GM21576 (cell line): ENCODE measurements around the gene VKORC1.
A peak's percentile ranks its signal among the peaks of the same experiment; 100 is the strongest.

Source experiments
- ATAC-seq: cut with Tn5 transposase; IDR thresholded peaks from one replicate; pipeline ENCODE4 v1.9.1; 2021; ENCODE audit warnings: mild to moderate bottlenecking, moderate library complexity; ENCODE audit not compliant: unreplicated experiment

Gene VKORC1

GRCh38 chr16:31130899-31131298, 36.3 kb upstream of the VKORC1 start:
- no peak for ATAC-seq

- no peak for ATAC-seq
Measured at GRCh38 chr16:31130336-31130891, 35.8 kb upstream of the VKORC1 start.

GRCh38 chr16:31129568-31130335, 35.2 kb upstream of the VKORC1 start:
- ATAC-seq: no peak

DNA sequence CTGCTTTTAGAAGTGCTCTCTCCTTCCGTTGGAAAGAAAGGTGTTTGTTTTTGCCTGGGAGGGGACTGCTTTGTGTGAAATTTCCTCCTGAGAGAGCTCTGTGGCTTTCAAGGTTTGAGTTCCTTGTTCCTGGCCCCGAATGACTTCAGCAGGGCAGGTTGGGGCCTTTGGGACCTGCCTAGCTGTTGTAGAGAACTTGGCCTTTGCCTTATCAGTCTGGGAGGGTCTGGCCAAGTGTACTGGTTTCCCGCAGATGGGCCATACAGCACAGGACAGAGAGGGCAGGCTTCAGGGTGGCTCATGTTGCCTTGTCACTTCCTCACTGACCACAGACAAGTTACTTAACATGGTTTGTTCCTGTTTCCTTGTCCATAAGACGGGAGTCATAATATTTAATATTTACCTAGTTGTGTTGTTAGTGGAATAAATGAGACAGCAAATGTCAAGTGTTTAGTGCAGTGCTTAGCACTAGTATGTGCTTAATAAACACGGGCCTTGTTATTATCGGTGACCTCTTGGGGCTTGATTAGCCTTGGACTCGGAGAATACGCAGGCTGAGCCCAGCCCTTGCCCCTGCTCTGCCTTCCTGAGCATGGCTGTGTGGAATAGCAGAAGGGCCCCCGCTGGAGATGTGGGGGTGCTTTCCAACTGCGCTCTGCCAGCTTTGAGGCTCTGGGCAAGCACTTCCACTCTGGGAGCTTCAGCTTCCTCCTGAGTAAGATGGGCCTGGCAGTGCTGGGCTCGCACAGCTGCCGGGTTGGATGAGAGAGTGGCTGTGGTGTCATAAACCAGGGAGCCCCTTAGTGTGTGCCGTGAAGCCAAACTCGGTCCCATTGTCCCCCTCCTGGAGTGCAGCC, 34.3 kb upstream of the VKORC1 start:
- ATAC-seq: no peak

GRCh38 chr16:31127182-31127581, 32.6 kb upstream of the VKORC1 start:
- no peak for ATAC-seq

GRCh38 chr16:31125844-31126243, 31.2 kb upstream of the VKORC1 start:
- no peak for ATAC-seq

DNA sequence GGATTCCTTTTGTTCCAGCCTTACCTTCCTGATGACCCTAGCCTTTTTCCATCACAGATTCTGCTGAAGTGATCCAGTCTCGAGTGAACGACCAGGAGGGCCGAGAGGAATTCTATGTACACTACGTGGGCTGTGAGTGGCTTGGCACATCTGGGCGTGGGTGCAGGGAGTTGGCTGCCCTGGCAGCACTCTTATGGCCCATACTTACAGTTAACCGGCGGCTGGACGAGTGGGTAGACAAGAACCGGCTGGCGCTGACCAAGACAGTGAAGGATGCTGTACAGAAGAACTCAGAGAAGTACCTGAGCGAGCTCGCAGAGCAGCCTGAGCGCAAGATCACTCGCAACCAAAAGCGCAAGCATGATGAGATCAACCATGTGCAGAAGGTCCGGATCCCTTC, 25.5 kb upstream of the VKORC1 start:
- no peak for ATAC-seq

- ATAC-seq: no peak
Measured at GRCh38 chr16:31118223-31119155, 23.9 kb upstream of the VKORC1 start.

DNA sequence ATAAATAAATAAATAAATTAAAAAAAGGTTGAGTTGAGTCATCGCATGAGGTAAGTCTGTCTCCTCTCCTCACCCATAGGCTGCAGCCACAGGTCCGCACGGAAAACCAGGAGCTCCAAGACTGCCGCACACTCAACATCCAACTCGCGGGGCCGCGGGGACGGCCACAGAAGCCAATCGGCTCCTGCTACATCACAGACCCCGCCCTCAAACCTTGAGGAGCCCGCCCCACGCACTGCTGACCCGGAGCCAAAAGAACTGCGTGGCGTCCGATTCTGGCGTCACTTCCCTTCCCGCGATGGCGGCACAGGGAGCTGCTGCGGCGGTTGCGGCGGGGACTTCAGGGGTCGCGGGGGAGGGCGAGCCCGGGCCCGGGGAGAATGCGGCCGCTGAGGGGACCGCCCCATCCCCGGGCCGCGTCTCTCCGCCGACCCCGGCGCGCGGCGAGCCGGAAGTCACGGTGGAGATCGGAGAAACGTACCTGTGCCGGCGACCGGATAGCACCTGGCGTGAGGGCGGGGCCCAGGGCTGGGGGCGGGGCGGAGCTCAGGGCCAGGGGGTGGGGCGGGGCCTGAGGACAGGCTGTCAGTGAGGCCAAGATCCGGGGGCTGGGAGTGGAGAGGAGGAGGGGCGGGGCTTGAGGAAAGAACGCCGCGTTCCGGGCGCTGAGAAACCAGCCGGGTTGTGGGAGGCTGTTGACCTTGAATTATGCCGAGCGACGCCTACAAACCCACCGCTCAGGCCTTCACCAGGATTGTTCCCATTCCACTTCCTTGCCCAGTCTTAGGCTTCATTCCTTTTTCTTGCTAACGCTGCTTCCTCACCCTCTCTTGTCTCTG, 23.0 kb upstream of the VKORC1 start, which contains the start of gene KAT8:
Gene KAT8 (plus strand): TSS at position 281 of the 839 bp plus-strand sequence. CDS start 18 bp downstream, at position 299.
- peak; percentile 88 for ATAC-seq

DNA sequence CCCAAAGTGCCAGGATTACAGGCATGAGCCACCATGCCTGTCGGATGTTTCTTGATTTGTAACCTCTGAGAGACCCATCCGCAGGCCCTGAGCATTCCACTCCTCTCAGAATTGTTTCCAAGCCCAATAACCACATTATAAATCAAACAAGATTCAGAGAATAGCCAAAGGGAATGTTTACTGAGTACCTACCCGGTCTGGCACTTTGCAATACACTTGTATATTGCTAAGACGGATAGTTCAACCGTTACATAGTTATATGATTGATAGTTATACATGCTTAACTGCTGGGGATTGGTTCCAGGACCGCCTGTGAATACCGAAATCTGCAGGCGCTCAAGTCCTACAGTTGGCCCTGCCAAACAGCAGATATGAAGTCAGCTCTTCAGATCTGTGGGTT, 19.9 kb upstream of the VKORC1 start:
- ATAC-seq: no peak

- no peak for ATAC-seq
Measured at GRCh38 chr16:31113121-31114120, 18.8 kb upstream of the VKORC1 start.

- ATAC-seq: no peak
Measured at GRCh38 chr16:31112711-31113110, 18.1 kb upstream of the VKORC1 start.

DNA sequence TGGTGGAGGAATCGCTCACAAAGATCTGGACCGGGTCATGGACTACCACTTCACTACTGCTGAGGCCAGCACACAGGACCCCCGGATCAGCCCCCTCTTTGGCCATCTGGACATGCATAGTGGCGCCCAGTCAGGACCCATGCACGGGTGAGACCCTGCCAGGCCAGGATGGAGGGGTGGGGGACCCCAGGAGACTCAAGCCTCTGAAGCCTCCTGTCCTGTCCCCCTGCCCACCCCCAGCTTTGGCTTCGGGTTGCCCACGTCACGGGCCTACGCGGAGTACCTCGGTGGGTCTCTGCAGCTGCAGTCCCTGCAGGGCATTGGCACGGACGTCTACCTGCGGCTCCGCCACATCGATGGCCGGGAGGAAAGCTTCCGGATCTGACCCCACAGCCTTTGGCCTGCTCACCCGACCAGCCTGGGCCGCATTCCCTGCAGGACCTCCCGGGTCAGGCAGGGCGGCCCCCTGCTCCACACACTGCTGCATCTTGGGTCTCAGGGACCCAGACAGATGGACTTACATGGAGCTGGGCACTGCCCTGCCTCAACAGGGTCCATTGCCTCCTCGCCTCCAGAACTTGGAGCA, 17.4 kb upstream of the VKORC1 start:
- ATAC-seq: no peak

- ATAC-seq: no peak
Measured at GRCh38 chr16:31110106-31111034, 15.8 kb upstream of the VKORC1 start.

DNA sequence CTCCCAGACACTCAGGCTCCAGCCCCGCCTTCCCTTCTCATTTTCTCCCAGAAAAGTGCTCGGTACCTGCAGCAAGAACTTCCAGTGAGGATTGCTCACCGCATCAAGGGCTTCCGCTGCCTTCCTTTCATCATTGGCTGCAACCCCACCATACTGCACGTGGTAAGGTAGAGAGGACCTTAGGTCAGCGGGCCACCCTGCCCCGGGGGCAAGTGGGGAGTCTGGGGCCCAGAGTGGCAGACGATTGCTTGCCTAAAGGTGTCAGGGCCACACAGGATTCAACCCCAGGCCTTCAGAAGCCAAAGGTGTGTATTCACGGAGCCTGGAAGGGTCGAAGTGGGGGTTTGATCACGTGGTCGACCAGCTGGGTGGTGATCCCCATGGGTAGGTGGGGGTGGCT, 15.0 kb upstream of the VKORC1 start:
- ATAC-seq: no peak

- peak; percentile 3 for ATAC-seq
Measured at GRCh38 chr16:31108794-31109558, 14.4 kb upstream of the VKORC1 start.
